ENCODE measurements around the gene RASA1. TPM values are rescaled to one million over a fixed set of nuclear protein-coding genes. Genes with fewer than 3 reads are reported as not detected.

RASA1 gene
- total RNA-seq, 1 experiment from 2014 or later, result 8.5 TPM

- no peak for DNase-seq (ENCODE audit: low spot score)
- in situ Hi-C loops (cut with HindIII; ENCODE audit: low sequenced_read_pairs), result no loop called here
These were observed 79.6 kb downstream of the RASA1 start for GRCh38 chr5:87347272-87347671.

DNA sequence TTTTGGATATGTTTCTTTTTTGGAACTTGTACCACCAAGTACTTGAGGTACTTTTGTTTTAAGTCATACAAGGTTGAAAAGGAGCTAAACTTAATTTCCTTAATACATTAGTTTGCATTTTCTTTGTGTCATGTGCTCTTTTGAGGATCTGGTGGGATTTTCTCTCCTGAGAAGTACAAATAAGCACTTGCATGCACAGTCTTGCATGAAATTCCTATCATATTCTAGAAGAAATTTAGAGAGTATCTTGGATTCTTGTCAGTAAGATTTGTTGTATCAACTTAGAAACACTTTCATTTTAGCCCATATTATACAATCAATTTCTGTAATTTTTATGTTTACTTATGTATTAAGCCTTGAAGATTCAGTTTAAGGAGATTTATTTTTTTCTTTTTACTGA is 80.2 kb downstream of the RASA1 start:
- DNase-seq (ENCODE audit: low spot score), result no peak
- in situ Hi-C loops (cut with HindIII; ENCODE audit: low sequenced_read_pairs), result no loop called here

DNA sequence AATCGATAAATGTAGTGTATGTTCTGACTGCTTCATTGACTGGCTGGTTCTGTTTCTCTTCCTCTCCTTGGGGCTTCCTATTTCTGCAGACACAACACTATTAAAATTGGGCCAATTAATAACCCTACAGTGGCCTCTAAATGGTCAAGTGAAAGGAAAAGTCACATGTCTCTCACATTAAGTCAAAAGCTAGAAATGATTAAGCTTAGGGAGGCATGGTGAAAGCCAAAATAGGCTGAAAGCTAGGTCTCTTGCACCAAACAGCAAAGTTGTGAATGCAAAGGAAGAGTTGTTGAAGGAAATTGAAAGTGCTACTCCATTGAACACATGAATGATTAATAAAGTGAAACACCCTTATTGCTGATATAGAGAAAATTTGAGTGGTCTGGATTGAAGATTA is 86.8 kb downstream of the RASA1 start:
- in situ Hi-C loops (cut with HindIII; ENCODE audit: low sequenced_read_pairs), result no loop called here
- DNase-seq (ENCODE audit: low spot score), result no peak

GRCh38 chr5:87359106-87359505 is 91.4 kb downstream of the RASA1 start:
- no peak for DNase-seq (ENCODE audit: low spot score)
- in situ Hi-C loops (cut with HindIII; ENCODE audit: low sequenced_read_pairs), result no loop called here

GRCh38 chr5:87360132-87360531 is 92.4 kb downstream of the RASA1 start:
- in situ Hi-C loops (cut with HindIII; ENCODE audit: low sequenced_read_pairs), result no loop called here
- DNase-seq (ENCODE audit: low spot score), result no peak

- no peak for DNase-seq (ENCODE audit: low spot score)
- in situ Hi-C loops (cut with HindIII; ENCODE audit: low sequenced_read_pairs), result no loop called here
These were observed 93.4 kb downstream of the RASA1 start for GRCh38 chr5:87361031-87361445.

- in situ Hi-C loops (cut with HindIII; ENCODE audit: low sequenced_read_pairs), result no loop called here
- DNase-seq (ENCODE audit: low spot score), result no peak
These were observed 94.0 kb downstream of the RASA1 start for GRCh38 chr5:87361536-87362213.

DNA sequence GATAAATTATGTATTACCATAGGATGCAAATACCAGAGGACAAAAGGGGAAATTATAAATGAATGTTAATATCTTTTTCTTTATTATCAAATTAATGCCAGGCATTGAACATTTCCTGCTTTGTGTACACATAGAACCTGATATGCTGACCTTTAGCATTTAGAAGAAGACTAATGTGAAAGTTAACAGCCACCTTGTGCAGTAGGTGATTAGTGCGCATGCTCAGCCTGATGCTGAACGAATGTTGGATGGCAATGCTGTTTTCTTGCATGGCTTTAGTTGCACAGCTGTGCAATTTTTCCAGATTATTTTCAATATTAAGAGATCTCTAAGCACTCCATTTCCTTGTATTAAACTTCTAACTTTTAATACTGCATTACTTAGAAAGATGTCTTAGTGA is 99.6 kb downstream of the RASA1 start:
- DNase-seq (ENCODE audit: low spot score), result no peak
- in situ Hi-C loops (cut with HindIII; ENCODE audit: low sequenced_read_pairs), result no loop called here

DNA sequence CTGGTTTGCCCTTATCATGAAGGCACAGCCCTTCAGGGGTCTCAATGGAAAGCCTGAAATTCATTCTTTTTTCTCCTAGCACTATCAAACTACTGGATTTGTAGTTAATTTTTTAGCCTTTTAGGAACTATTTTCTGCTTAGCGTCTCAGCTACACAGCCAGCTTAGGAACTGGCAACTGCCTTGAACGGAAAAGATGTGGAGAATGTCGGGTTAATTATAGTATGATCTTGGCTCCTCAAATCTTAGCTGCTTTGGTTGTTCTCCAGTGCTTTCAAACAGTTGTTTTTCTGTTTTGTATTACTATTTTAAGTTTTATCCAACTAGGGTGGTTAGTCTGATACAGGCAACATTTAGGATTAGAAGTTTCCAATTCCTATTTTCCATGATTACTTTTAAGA is 100.9 kb downstream of the RASA1 start:
- in situ Hi-C loops (cut with HindIII; ENCODE audit: low sequenced_read_pairs), result no loop called here

GRCh38 chr5:87369431-87369830 is 101.7 kb downstream of the RASA1 start:
- in situ Hi-C loops (cut with HindIII; ENCODE audit: low sequenced_read_pairs), result no loop called here
- no peak for DNase-seq (ENCODE audit: low spot score)

More for the DNA sequence above, 100.9 kb downstream of the RASA1 start:
- DNase-seq (ENCODE audit: low spot score), result no peak

GRCh38 chr5:87372705-87373104 is 105.0 kb downstream of the RASA1 start:
- in situ Hi-C loops (cut with HindIII; ENCODE audit: low sequenced_read_pairs), result no loop called here
- DNase-seq (ENCODE audit: low spot score), result no peak

- DNase-seq (ENCODE audit: low spot score), result no peak
- in situ Hi-C loops (cut with HindIII; ENCODE audit: low sequenced_read_pairs), result no loop called here
These were observed 114.5 kb downstream of the RASA1 start for GRCh38 chr5:87382224-87382623.

DNA sequence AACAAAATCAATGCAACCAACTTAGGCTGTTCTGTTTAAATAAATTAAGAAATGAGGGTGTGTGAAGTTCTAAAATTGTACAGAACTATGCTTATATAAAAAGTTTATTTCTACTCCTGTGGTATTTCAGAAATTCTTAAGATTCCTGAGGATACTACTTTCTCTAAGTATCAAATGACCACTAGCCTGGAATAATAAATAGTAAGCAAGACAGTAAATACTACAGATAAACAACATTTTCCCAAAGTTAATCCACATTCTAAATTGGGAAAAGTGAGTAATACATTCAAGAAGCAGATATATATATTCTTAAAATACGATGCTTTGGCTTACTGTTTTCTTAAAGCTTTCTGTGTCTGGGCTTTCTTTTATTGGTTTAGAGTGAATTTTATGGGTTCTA is 115.5 kb downstream of the RASA1 start:
- in situ Hi-C loops (cut with HindIII; ENCODE audit: low sequenced_read_pairs), result no loop called here
- no peak for DNase-seq (ENCODE audit: low spot score)

GRCh38 chr5:87385802-87386201 is 118.1 kb downstream of the RASA1 start:
- in situ Hi-C loops (cut with HindIII; ENCODE audit: low sequenced_read_pairs), result no loop called here
- DNase-seq (ENCODE audit: low spot score), result no peak

DNA sequence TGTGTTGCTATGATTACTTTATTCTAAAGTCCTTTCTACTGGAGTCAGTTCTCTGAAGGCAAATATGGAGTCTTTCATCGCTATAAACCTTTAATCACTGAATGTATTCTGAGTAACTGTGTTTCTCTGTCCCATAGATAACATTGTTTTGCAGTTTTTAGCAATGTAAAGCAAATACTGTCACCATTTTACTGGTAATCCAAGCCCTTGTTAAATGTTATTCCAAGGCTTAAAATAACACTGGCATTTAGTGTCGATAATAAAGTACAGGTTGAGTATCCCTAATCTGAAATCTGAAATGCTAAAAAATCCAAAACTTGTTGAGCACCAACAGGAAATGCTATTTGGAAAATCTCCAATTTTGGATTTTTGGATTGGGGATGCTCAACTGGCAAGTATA is 120.4 kb downstream of the RASA1 start:
- in situ Hi-C loops (cut with HindIII; ENCODE audit: low sequenced_read_pairs), result no loop called here
- no peak for DNase-seq (ENCODE audit: low spot score)

GRCh38 chr5:87389296-87390034 is 121.8 kb downstream of the RASA1 start:
- no peak for DNase-seq (ENCODE audit: low spot score)
- in situ Hi-C loops (cut with HindIII; ENCODE audit: low sequenced_read_pairs), result no loop called here

- DNase-seq (ENCODE audit: low spot score), result no peak
- in situ Hi-C loops (cut with HindIII; ENCODE audit: low sequenced_read_pairs), result no loop called here
These were observed 122.4 kb downstream of the RASA1 start for GRCh38 chr5:87390075-87390474.

DNA sequence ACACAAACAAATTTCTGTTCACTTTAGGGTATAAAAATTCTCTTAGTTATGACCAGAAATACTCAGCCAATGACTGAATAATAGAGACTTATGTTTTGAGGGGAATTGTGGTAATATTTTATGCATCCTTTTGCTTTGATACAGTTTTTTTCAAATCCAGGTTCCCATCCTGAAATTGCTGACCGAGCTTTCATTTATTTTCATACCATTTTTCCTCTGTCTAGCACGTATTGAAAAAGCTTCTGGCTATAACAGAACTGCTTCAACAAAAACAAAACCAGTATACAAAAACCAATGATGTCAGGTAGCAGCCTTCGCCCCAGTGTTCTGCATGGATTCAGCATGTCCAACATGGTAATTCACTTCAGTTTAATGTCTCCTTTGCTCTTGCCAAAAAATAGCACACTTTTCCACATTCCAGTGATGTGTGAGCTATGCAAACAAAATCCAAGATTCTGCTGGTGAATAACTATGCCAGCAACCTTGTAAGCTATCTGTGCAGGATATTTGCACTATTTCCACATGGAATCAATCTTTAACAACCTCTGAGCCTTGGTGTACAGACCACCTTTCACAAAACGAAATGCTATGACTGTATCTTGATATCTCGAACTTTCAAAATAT is 123.0 kb downstream of the RASA1 start:
- in situ Hi-C loops (cut with HindIII; ENCODE audit: low sequenced_read_pairs), result no loop called here

DNA sequence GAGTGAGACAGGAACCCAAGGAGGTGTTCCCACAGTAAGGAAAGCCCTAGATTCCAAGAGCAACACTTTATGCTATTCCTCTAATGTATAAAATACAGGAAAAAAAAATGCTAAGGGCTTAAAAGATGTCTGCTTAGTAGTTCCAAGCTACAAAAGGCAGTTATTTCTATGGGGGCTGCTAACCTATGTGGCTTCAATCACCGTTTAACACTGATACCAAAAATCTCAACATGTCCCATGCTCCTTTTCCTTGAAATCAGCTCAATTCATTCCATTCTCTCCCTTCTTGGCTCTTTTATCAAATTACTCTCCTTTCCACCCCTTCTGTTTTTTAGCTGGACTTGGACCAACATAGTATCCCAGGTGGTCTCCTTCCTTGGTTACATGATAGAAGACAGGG is 124.5 kb downstream of the RASA1 start:
- in situ Hi-C loops (cut with HindIII; ENCODE audit: low sequenced_read_pairs), result no loop called here
- no peak for DNase-seq (ENCODE audit: low spot score)

More for the DNA sequence above, 123.0 kb downstream of the RASA1 start:
- DNase-seq (ENCODE audit: low spot score), result no peak

GRCh38 chr5:87392801-87393200 is 125.1 kb downstream of the RASA1 start:
- in situ Hi-C loops (cut with HindIII; ENCODE audit: low sequenced_read_pairs), result no loop called here

More at GRCh38 chr5:87392801-87393200, 125.1 kb downstream of the RASA1 start:
- no peak for DNase-seq (ENCODE audit: low spot score)

Data from G401 (cell line).